HG03520 (cell line): ENCODE measurements around the gene C14orf180.
"Not testable (repeated sequence)": the region's sequence is repeated elsewhere in the genome, so short reads cannot be mapped to it uniquely, and the experiment has no call there.

Experiments used
- ATAC-seq: cut with Tn5 transposase; IDR thresholded peaks from one replicate; pipeline ENCODE4 v1.9.1; 2021; ENCODE audit warnings: mild to moderate bottlenecking, moderate library complexity; ENCODE audit not compliant: unreplicated experiment

C14orf180 gene

GRCh38 chr14:104577426-104577825, 2.1 kb upstream of the C14orf180 start:
- no peak for ATAC-seq

DNA sequence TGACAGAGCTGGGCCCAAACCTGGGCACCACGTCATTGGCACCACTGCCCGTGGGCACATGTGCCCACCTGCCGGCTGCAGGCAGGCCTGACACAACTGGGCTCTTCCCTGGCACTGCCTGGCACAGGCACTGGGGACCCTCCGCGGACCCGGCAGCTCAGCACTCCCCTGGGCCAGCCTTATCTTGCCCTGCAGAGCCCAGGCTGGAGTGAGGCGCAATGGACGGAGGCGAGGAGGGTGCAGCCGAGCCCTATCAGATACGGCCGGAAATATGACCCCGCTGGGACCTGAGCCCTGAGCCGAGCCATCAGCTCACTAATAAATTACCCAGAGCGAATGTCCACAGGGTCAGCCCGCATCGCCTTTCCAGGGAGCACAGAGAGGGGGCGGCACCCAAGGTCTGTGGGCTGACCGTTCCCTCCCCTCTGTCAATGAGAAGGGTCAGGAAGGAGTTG, 1.7 kb upstream of the C14orf180 start:
- ATAC-seq, result no peak

GRCh38 chr14:104578321-104578720, 1.2 kb upstream of the C14orf180 start:
- ATAC-seq, result no peak

DNA sequence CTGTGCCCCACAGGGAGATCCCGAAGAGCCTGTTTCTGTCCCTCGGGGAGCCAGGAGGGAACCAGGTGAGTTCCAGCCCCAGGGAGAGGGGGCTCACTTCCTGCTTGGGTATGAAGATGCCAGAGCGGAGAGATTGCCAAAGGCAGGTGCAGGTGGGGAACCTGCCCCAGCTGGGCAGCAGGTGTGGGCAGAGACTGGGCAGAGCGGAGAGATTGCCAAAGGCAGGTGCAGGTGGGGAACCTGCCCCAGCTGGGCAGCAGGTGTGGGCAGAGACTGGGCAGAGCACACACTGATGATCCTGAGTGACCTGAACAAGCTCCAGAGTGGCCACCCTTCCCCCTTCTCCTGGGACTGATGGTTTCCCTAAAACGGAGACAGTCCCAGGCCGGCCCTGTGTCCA, 375 bp downstream of the C14orf180 start:
- ATAC-seq, result not testable (repeated sequence)

DNA sequence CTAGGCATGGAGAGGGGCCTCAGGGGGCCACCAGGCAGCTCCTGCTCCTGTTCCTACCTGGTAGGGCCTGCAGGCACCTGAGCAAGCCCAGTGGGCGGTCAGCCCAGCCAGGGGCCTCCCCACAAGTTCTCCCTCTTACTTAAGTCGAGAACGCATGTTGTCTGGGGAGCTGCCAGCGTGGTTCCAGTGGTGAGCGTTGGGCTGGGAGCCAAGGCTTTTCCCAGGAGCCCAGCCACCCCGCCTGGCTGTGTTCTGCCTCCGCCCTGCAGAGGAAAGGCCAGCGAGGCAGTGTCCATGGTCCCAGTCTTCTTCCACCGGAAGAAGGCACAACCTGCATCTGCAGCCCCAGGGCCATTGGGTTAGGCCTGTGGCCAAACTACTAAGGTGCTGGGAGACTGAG, 1.4 kb downstream of the C14orf180 start:
- ATAC-seq, result no peak

- ATAC-seq, result no peak
Observed at GRCh38 chr14:104581521-104581920, 2.0 kb downstream of the C14orf180 start.

DNA sequence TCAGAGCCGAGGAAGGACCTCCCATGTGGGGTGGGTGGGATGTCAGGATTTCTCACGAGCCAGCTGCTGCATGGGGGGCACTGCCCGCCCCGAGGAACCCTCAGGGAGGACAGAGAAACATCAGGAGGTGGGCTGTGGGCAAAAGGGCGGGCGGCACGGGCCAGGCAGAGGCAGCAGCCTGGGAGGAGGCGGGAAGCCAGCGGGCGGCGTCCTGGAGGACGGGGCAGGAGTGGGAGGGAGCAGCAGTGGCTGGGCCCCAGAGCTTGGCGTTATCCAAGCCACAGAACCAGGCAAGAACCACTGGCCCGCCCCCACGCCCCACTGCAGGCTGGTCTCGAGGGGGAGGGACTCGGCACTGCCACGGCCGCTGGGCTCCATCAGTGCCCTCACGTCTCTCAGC, 2.4 kb downstream of the C14orf180 start:
- no peak for ATAC-seq

DNA sequence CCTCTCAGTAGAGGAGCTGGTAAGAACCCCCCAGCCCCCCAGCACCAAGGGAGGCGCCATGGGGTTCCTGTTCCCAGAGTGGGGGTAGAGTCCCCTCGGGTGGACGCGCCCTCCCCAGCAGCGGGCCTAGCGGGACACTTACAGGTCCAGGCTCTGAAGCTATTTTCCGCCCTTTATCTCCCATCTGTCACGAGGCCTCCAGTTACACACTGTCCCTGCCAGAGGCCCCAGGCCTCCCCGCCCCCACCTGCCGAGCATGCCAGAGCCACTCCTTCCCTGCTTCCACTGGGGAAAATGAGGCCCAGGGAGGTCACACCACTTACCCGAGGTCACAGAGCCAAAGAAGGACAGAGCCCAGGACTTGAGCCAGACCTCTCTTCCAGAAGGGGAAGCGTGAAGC, 3.1 kb downstream of the C14orf180 start:
- no peak for ATAC-seq

- ATAC-seq, result no peak
Observed at GRCh38 chr14:104583424-104584306, 4.1 kb downstream of the C14orf180 start.

DNA sequence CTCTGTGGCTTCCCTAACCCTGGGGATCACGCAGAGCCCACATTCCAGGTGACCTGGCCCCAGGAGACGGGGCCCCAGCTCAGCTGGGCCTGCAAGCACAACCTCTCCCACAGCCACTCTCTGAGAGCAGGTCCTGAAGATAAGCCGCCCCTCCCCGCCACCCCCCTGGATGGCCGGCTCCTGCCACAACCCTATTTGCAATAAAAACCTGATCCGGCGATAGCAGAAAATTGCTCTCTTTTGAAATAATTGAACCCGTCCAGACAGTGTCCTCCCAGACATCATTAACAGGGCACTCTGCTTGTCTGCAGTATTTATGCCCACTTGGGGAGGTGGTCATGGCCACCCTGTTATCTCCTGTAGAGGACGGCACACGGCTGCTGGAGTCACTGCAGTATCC, 5.0 kb downstream of the C14orf180 start:
- no peak for ATAC-seq

DNA sequence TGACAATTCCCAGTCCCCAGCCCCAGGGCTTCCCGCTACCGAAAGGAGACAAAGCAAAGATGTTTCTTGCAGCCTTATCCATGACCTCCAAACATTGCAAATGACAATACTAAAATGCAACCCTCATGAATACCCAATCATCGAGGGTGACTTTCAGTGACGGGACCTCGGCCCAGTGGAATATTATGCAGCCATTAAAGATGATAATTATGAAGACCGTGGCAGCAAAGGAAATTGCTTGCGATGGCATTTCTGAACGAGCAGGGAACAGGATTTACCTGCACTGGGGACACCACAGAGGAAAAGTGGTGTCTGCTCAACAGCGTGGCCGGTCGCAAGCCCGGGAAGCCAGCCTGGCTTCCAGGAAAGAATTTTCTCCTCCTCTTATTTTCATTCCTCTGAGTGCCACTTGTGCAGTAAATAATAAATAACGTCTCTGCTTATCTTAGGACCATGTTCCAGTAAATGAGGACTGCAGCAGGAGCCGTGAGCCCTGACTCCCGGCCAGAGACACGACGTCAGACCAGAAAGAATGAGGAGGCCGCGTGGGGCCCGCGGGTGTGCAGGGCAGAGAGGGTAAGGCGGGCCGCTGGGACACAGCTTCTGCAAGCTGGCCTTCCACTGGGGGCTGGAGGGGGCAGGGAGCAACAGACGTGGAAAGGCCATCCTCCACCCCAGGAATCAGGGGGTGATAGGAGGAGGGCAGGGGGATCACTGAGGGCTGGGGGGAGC, 6.6 kb downstream of the C14orf180 start:
- no peak for ATAC-seq

DNA sequence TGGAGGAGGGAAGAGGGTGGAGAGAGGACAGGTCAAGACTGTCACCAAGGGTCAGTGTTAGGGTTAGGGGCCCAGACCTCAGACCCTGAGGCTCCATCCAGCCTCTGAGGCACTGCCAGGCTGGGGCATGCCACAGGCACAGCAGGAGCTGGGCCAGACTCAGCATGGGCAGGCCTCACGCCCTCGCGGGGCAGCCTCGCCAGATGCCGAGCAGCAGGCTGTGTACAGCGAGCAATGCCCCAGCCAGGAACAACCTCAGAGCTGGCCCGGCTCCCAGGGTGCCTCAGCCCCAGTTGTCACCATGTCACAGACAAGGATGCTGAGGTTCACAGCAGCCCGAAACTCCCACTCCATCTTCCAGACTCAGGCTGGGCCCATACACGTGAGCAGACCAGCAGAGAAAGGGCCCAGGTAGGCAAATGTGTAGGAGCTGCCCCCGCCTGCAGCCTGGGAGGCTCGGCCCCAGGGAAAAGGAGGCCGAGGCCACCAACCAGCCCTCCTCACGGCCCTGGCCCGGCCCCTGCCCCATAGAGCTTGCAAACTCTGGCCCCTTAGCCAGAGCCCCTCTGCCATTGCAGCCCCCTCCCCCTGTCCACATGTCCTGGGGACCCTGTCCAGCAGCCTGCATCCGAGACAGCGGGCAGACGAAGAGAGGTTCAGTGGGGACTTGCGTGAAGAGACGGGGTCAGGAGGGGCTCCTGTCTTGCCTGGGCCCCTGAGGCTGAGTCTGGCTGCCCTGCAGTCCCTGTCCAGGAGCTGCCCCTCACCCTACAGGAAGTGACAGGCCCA, 7.5 kb downstream of the C14orf180 start:
- ATAC-seq, result no peak

- no peak for ATAC-seq
Observed at GRCh38 chr14:104587641-104588040, 8.1 kb downstream of the C14orf180 start.

GRCh38 chr14:104588066-104588857, 8.7 kb downstream of the C14orf180 start:
- ATAC-seq, result no peak

DNA sequence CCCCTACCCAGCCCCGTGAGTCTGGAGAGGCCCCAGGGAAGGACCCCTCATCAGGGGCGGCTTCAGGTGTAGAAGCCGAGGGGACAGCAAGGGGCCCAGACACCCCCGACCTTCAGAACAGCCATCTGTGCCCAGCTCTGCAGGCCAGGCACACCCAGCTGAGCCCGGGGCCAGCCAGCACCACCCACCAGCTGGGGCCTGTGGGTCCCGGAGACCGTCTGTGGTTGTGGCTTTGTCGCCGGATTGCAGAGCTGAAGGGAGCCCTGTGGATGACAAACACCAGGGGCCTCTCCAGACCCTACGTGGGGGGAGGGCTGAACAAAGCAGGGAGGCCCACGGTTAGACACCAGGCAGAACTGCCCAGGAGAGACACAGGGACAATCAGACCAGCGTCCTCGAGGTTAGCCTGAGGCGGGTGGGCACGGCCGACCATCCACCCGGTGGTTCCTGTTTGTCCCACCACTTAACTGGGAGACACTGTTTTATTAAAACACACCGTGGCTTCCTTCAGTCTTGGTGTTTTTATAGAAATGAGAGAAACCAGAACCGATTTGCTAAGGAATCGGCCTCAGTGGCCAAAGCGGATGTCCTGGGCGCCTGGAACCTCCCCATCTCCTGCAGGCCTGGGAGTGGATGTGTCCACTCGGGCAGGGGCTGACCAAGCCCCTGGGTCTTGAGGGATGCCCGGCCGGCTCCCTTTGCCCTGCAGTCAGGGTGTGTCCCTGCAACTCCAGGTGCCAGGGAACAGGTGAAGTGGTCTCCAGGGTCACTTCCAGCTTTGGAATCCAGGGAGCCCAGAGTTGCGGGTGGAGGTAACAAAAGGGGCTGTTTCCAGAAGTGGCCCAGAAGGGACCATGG, 10.0 kb downstream of the C14orf180 start:
- ATAC-seq, result no peak

- ATAC-seq, result no peak
Observed at GRCh38 chr14:104590240-104590965, 10.8 kb downstream of the C14orf180 start.

- no peak for ATAC-seq
Observed at GRCh38 chr14:104591031-104591430, 11.5 kb downstream of the C14orf180 start.

DNA sequence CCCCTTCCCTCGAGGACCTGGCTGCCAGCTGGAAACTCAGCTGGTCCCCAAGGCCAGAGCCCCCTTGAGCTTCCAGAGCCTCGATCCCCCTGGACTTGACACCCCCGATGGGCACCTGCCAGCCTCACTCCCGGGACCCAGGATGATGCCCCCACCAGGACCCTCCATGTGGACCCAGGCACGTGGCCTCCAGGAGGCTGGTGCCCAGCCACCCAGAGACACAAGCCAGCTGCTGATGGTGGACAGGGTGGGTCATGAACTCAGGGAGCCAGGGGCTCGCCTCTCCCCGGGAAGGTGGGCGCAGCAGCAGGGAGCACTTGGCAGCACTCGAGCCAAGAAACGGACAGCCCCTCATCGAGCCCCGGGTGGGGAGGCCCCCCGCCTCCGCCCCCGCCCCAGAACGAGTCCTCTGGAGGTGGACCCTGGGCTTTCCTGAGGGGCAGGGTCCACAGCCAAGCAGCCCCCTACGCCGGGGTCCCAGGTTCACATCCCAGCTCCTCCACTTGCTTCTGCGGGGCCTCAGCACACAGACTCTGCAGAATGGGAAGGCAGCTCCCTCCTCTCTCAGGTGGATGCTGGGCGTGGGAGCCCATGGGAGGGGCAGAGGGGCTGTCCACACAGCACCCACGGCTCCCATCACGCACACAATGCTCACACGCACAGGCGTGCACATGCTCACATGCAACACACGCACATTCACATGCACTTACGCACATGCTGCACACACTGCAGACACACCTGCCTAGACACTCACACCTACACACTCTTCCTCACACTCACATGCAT, 12.1 kb downstream of the C14orf180 start:
- ATAC-seq, result no peak
